Skin epidermis (tissue), 12 donors: Measurements from ENCODE around the gene PCID2.
A peak's percentile ranks its signal among the peaks of the same experiment; 100 is the strongest.

Experiments
- H3K27ac ChIP-seq, 21 experiments: fragments of 200-600 bp; sonication (generic) in 11 of 21; one replicate each; pipeline ENCODE4 v1.5.0; 2020; ENCODE audit warnings: mild to moderate bottlenecking in 3 of 21, inconsistent platforms in 2 of 21, moderate library complexity in 2 of 21
- H3K4me3 ChIP-seq, 7 experiments: fragments of 200-600 bp; sonication (generic) in 2 of 7; one replicate each; pipeline ENCODE4 v1.5.0; 2020; ENCODE audit warnings: inconsistent platforms in 2 of 7, mild to moderate bottlenecking in 2 of 7, moderate library complexity in 1 of 7

Gene PCID2

DNA sequence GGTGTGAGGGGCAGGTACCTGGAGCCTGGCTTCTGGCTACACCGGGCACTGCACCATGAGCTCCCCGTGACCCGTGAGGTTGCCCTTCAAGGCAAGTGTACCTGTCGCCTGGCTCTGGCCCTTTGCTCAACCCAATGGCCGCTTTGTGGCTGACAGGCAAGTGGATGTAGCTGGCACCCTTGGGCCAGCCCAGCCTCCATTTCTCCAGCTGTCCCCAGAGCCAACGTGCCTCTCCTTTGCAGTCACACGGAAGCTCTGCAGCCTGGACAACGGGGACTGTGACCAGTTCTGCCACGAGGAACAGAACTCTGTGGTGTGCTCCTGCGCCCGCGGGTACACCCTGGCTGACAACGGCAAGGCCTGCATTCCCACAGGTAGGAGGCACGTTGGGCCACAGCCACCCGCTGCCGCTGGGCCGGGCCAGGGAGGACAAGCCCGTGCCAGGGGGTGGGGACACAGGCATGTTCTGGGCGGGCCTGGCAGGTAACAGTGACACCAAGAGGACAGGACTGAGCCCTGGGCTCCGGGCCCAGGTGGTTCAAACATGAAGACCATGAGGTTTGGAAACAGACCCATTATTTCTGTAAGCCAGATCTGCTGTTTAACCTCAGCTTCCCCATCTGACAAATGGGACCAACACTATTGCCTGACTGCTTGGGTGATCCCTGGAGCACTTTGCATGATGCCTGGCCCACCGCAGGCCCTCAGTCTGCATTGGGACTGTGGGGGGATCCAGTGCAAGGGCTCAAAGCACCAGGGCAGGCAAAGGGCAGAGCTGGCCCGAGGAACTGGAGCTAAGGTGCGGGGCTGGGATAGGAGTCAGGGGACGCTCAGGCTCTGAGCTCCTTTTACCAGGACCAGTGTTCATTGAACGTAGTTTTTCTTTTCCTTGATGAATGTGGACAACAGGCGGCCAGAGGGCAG lies 67.5 kb downstream of the PCID2 start:
- H3K27ac ChIP-seq: no peak overlapping the region

DNA sequence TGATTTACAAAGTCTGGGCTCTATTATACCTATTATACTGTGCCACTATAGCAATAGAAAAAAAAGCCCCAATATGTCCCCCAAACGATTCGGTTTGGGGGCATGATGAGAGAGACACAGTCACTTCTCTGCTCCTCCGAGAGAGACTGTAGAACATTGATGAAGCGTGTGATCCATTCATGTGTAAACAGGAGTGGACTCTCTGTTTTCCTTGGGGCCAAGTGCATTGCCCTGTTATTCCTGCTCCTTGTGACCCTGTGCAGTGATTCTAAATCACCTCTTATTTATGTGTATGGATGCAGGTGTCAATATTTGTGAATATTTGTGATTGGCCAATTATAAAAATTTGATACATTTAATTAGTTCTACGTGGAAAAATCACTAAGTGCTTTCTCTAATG lies 68.9 kb downstream of the PCID2 start:
- Histone ChIP-seq H3K27ac (no peak overlapping the region), H3K4me3 (no peak overlapping the region)

More for the DNA sequence above, 67.5 kb downstream of the PCID2 start:
- no peak overlapping the region for H3K4me3 ChIP-seq

GRCh38 chr13:113138792-113139551 lies 69.5 kb downstream of the PCID2 start:
- no peak overlapping the region for H3K4me3 ChIP-seq
- no peak overlapping the region for H3K27ac ChIP-seq

DNA sequence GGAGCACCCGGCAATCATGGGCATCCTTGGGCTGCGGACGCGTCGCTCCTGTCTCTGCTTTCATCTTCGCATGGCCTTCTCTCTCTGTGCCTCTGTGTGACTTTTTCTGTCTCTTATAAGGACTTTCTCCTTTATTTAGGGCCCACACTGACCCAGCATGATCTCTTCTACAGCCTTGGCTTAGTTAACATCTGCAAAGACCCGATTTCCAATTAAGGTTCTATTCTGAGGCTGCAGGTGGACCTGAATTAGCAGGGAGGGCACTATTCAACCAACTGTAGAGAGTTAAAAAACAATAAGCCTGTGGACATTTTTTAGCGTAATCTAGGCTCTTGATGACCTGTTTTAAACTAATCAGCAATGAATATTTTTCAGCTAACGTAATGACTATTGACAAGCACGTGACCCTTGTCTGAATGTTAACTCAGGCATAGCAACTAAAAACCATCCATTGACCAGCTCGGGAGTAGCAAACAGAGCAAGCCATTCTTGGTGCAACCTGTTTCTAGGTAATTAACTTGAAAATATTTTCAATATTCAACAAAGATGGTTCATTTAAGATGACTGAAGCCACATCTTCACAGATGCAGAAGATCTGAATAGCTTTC lies 70.7 kb downstream of the PCID2 start:
- no peak overlapping the region for H3K27ac ChIP-seq

DNA sequence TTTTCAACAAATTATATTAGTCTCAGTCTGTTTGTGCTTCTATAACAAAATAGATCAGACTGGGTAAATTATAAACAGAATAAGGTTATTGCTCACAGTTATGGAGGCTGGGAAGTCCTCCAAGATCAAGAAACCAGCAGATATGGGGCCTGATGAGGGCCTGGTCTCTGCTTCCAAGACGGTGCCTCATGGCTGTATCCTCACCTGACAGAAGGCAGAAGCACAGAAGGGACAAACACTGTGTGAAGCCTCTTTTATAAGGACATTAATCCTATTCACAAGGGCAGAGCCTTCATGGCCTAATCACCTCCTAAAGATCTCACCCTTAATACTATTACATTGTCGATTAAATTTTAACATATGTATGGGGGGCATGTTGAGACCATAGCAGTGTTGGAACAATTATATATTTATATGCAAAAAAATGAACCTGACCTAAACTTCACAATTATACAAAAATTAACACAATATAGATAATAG lies 73.1 kb downstream of the PCID2 start:
- no peak overlapping the region for H3K4me3 ChIP-seq
- H3K27ac ChIP-seq: no peak overlapping the region

More for the DNA sequence above, 70.7 kb downstream of the PCID2 start:
- H3K4me3 ChIP-seq: no peak overlapping the region

- Histone ChIP-seq H3K27ac (no peak overlapping the region), H3K4me3 (peak overlapping the region in 1 of 7 experiments; percentile 24)
These were observed 78.3 kb downstream of the PCID2 start for GRCh38 chr13:113129921-113130750.

GRCh38 chr13:113129480-113129879 lies 79.0 kb downstream of the PCID2 start:
- Histone ChIP-seq H3K4me3 (peak overlapping the region in 1 of 7 experiments; percentile 24), H3K27ac (no peak overlapping the region)
